HepG2 (cell line): ENCODE measurements around the gene RAD21L1. TPM values are rescaled to one million over a fixed set of nuclear protein-coding genes. Genes with fewer than 3 reads are reported as not detected.
A peak's percentile ranks its signal among the peaks of the same experiment; 100 is the strongest.

ENCODE experiments used
- PRMT3 ChIP-seq: sonication (generic); formaldehyde crosslinking; IDR thresholded peaks from 2 replicates; pipeline ENCODE4 v1.8.1; 2022; ENCODE audit warnings: low read depth, mild to moderate bottlenecking, moderate library complexity, missing genetic modification reagents, borderline replicate concordance
- YY1 ChIP-seq: IDR thresholded peaks from 2 replicates; pipeline ENCODE4 v1.6.1; 2011; ENCODE audit warnings: low read length, low read depth, moderate library complexity, mild to moderate bottlenecking; ENCODE audit not compliant: insufficient read depth, insufficient replicate concordance
- ZBTB21 ChIP-seq: sonication (generic); formaldehyde crosslinking; IDR thresholded peaks from 2 replicates; pipeline ENCODE4 v1.4.0; 2020; ENCODE audit warnings: missing genetic modification reagents
- ZNF136 ChIP-seq: sonication (generic); formaldehyde crosslinking; IDR thresholded peaks from 2 replicates; pipeline ENCODE4 v1.8.1; 2022; ENCODE audit warnings: low read depth, mild to moderate bottlenecking, moderate library complexity, missing genetic modification reagents
- polyA plus RNA-seq, 8 experiments: library from polyadenylated mRNA; depleted of rRNA in 3 of 8; stranded (reverse) in 7 of 8; unstranded in 1 of 8; fragments of >200 nt; fragmentation: Illumina TruSeq in 4 of 8; extraction: Trizol in 4 of 8; gene quantifications; 2 replicates each; pipeline versions ENCODE4 v1.2.1 to v1.2.3, GENCODE V29; 2011 to 2016; ENCODE audit warnings: low read depth in 4 of 8, missing spikeins in 1 of 8, mixed read lengths in 1 of 8; ENCODE audit not compliant: insufficient read depth in 1 of 8
- total RNA-seq, 5 experiments: library from RNA; depleted of rRNA; stranded (reverse); fragments of >200 nt; fragmentation: Illumina TruSeq; extraction: Trizol; gene quantifications; 2 replicates each; pipeline ENCODE4 v1.2.3, GENCODE V29; 2016; ENCODE audit warnings: low read depth in 1 of 5
- TF ChIP-seq, protein P1 (sequence below): sonication (generic); formaldehyde crosslinking; conservative IDR thresholded peaks from 2 replicates; pipeline ENCODE4 v1.4.0; 2020; ENCODE audit warnings: missing genetic modification reagents
- TF ChIP-seq, protein P2 (sequence below): sonication (generic); formaldehyde crosslinking; IDR thresholded peaks from 2 replicates; pipeline ENCODE4 v1.8.0; 2022; ENCODE audit warnings: missing genetic modification reagents, mild to moderate bottlenecking, inconsistent platforms, borderline replicate concordance
- TF ChIP-seq, protein P3 (sequence below): sonication (generic); formaldehyde crosslinking; IDR thresholded peaks from 2 replicates; pipeline ENCODE4 v1.5.0; 2020; ENCODE audit warnings: mild to moderate bottlenecking, missing genetic modification reagents
- TF ChIP-seq, protein P4 (sequence below): sonication (generic); formaldehyde crosslinking; IDR thresholded peaks from 2 replicates; pipeline ENCODE4 v1.4.0; 2020; ENCODE audit warnings: missing genetic modification reagents

Gene RAD21L1
- total and polyA plus RNA-seq, 2 of the 13 experiments (the other 11 are each of a cell fraction or from before 2014, with no cell fraction given), result not detected

DNA sequence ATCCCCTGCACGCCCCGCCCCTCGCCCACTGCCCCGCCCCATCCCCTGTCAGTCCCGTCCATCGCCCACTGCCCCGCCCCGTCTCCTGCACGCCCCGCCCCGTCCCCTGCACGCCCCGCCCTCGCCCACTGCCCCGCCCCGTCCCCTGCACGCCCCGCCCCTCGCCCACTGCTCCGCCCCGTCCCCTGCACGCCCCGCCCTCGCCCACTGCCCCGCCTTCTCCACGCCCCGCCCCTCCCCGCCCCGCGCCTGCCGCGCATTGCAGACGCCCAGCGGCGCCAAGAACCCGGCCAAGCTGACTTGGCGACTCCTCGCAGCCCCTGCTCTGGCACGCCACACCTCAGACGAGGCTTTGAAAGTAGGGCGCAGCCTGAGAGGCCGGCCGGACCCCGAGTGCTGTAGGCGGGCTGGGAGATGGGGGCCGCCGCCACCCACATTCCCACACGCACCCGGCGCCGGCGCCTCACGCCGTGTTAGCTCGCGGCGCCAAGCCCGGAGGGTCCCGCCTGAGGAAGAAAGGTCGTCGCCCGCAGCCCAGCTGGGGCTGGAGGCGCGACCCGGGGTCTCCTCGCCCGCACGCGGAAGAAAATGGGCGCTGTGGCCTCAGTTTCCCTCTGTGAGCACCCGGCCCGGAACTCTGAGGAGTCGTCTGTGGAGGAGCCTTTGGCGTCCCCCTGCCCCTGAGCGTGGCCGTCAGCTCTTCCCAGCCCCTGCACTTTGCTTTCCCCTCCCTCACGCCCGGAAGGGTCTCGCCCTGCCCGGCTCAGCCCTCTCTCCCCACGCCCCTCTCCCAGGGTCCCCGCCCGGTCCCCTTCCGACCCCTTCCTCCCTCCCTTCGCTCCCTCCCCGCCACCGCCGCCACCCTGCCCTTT is at the start of gene RAD21L1 (continued):
- TF ChIP-seq, protein P1, sequence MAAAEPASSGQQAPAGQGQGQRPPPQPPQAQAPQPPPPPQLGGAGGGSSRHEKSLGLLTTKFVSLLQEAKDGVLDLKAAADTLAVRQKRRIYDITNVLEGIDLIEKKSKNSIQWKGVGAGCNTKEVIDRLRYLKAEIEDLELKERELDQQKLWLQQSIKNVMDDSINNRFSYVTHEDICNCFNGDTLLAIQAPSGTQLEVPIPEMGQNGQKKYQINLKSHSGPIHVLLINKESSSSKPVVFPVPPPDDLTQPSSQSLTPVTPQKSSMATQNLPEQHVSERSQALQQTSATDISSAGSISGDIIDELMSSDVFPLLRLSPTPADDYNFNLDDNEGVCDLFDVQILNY, result 0 out of 2 replicates have a peak, but pooled peaks have one; percentile 8
- TF ChIP-seq YY1 (no peak), ZBTB21 (no peak), ZNF136 (CRISPR knock-in tag) (no peak), PRMT3 (CRISPR knock-in tag) (no peak)
- TF ChIP-seq, protein P2, sequence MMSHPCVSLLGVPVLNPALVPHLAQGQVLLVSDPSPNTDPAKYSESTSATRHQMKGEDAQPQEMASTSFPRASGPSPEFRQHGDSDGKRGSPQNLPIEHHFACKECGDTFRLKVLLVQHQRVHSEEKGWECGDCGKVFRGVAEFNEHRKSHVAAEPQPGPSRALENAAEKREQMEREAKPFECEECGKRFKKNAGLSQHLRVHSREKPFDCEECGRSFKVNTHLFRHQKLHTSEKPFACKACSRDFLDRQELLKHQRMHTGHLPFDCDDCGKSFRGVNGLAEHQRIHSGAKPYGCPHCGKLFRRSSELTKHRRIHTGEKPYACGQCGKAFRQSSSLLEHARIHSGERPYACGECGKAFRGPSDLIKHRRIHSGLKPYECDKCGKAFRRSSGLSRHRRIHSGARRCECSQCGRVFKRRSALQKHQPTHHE (CRISPR knock-in tag), result no peak
- TF ChIP-seq, protein P3, sequence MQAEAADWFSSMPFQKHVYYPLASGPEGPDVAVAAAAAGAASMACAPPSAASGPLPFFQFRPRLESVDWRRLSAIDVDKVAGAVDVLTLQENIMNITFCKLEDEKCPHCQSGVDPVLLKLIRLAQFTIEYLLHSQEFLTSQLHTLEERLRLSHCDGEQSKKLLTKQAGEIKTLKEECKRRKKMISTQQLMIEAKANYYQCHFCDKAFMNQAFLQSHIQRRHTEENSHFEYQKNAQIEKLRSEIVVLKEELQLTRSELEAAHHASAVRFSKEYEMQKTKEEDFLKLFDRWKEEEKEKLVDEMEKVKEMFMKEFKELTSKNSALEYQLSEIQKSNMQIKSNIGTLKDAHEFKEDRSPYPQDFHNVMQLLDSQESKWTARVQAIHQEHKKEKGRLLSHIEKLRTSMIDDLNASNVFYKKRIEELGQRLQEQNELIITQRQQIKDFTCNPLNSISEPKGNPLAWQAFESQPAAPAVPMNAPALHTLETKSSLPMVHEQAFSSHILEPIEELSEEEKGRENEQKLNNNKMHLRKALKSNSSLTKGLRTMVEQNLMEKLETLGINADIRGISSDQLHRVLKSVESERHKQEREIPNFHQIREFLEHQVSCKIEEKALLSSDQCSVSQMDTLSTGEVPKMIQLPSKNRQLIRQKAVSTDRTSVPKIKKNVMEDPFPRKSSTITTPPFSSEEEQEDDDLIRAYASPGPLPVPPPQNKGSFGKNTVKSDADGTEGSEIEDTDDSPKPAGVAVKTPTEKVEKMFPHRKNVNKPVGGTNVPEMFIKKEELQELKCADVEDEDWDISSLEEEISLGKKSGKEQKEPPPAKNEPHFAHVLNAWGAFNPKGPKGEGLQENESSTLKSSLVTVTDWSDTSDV (CRISPR knock-in tag), result peak; percentile 49; the same call in 1 of the 2 replicates
- TF ChIP-seq, protein P4, sequence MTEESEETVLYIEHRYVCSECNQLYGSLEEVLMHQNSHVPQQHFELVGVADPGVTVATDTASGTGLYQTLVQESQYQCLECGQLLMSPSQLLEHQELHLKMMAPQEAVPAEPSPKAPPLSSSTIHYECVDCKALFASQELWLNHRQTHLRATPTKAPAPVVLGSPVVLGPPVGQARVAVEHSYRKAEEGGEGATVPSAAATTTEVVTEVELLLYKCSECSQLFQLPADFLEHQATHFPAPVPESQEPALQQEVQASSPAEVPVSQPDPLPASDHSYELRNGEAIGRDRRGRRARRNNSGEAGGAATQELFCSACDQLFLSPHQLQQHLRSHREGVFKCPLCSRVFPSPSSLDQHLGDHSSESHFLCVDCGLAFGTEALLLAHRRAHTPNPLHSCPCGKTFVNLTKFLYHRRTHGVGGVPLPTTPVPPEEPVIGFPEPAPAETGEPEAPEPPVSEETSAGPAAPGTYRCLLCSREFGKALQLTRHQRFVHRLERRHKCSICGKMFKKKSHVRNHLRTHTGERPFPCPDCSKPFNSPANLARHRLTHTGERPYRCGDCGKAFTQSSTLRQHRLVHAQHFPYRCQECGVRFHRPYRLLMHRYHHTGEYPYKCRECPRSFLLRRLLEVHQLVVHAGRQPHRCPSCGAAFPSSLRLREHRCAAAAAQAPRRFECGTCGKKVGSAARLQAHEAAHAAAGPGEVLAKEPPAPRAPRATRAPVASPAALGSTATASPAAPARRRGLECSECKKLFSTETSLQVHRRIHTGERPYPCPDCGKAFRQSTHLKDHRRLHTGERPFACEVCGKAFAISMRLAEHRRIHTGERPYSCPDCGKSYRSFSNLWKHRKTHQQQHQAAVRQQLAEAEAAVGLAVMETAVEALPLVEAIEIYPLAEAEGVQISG (CRISPR knock-in tag), result no peak; the same call in 1 of the 2 replicates
- TF ChIP-seq, all 625 proteins: peak for 118
